Measurements from ENCODE around the gene RC3H1.

- TF ChIP-seq CTCF (tag by site-specific recombination; IDR thresholded peaks at IDR 0.05) (no peak), ZBTB44 (tag by site-specific recombination; IDR thresholded peaks at IDR 0.05) (no peak), ZBTB6 (tag by site-specific recombination; IDR thresholded peaks at IDR 0.05) (no peak), YY1 (tag by site-specific recombination; IDR thresholded peaks at IDR 0.05) (no peak)
Observed at GRCh38 chr1:173948594-173948993, 73.6 kb downstream of the RC3H1 start.
